Measurements from ENCODE around the gene STUB1.
A peak's percentile ranks its signal among the peaks of the same experiment; 100 is the strongest.

Gene STUB1

DNA sequence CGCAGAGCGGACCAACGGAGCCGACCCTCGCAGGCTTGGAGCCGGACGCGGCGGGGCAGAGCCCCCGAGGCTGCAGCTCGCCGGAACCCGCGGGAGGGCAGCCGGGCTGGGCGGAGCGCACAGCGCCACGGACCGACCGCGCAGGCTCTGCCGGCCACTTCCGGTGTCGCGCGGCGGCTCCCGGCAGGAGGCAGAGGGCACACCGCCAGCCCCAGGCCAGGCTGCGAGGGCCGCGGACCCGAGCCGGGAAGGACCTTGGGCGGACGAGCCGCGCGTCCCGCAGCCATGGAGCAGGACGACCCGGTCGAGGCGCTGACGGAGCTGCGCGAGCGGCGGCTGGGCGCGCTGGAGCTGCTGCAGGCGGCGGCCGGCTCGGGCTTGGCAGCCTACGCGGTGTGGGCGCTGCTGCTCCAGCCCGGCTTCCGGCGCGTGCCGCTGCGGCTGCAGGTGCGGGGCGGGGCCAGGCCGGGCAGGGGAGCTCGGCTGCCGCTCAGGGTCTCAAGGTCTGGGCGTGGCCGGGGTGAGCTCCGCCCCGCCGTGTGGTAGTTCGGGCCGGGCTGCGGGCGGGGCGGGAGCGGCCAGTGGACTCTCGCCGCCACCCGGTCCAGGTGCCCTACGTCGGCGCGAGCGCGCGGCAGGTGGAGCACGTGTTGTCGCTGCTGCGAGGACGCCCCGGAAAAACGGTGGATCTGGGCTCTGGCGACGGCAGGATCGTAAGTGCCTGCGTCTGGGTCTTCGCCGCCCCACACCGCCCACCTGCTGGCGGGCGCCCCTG, 41.0 kb downstream of the STUB1 start, which contains the start of gene ANTKMT:
TSS of gene ANTKMT (plus strand) at position 157 of the 775 bp plus-strand sequence. CDS start at position 286, 129 bp downstream.
- peak; percentile 89 for DNase-seq (ENCODE audit: low read depth)
- TF ChIP-seq, protein P1, sequence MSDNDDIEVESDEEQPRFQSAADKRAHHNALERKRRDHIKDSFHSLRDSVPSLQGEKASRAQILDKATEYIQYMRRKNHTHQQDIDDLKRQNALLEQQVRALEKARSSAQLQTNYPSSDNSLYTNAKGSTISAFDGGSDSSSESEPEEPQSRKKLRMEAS (IDR thresholded peaks at IDR 0.05; ENCODE audit: low read depth, low read length): peak; percentile 86
- TF ChIP-seq POLR2A (IDR thresholded peaks at IDR 0.05; ENCODE audit: extremely low read depth, insufficient read length): peak; percentile 74
- TF ChIP-seq, protein P2, sequence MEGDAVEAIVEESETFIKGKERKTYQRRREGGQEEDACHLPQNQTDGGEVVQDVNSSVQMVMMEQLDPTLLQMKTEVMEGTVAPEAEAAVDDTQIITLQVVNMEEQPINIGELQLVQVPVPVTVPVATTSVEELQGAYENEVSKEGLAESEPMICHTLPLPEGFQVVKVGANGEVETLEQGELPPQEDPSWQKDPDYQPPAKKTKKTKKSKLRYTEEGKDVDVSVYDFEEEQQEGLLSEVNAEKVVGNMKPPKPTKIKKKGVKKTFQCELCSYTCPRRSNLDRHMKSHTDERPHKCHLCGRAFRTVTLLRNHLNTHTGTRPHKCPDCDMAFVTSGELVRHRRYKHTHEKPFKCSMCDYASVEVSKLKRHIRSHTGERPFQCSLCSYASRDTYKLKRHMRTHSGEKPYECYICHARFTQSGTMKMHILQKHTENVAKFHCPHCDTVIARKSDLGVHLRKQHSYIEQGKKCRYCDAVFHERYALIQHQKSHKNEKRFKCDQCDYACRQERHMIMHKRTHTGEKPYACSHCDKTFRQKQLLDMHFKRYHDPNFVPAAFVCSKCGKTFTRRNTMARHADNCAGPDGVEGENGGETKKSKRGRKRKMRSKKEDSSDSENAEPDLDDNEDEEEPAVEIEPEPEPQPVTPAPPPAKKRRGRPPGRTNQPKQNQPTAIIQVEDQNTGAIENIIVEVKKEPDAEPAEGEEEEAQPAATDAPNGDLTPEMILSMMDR (IDR thresholded peaks at IDR 0.05; ENCODE audit: low read depth, low read length): no peak
- no peak; the same call in 1 of the 2 replicates for TF ChIP-seq MYC (IDR thresholded peaks at IDR 0.05; ENCODE audit: low read depth, low read length)
- H3K4me3 ChIP-seq (ENCODE audit: low read depth, low read length): peak within 1 kb of the TSS; percentile 60

DNA sequence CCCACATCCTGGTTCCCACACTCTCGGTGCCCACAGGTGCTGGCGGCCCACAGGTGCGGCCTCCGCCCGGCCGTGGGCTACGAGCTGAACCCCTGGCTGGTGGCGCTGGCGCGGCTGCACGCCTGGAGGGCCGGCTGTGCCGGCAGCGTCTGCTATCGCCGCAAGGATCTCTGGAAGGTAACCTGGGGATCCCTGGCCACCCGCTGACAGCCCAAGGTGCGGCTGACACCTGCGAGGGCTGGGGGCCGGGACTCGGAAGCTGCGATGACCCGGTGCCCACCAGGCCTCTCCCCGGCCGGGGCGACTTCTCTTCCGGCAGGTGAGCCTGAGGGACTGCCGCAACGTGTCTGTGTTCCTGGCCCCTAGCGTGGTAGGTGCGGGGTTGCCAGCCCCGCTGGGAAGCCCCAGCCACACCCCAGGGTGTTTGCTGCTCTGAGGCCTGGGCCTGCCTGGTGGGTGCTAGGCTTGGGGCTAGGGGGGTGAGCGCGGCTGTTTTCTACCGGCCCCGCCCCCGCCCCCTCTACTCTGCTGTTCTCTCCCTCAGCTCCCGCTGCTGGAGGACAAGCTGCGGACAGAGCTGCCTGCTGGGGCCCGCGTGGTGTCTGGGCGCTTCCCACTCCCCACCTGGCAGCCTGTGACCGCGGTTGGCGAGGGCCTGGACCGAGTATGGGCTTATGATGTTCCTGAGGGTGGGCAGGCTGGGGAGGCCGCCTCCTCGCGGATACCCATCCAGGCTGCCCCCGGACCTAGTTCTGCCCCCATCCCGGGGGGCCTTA, 41.7 kb downstream of the STUB1 start:
- no peak for DNase-seq (ENCODE audit: low read depth)
- TF ChIP-seq POLR2A (IDR thresholded peaks at IDR 0.05; ENCODE audit: extremely low read depth, insufficient read length) (no peak), MYC (IDR thresholded peaks at IDR 0.05; ENCODE audit: low read depth, low read length) (no peak)
- TF ChIP-seq, protein P2 (IDR thresholded peaks at IDR 0.05; ENCODE audit: low read depth, low read length): no peak
- TF ChIP-seq, protein P1 (IDR thresholded peaks at IDR 0.05; ENCODE audit: low read depth, low read length): no peak
- peak overlapping the region; percentile 30 for H3K4me3 ChIP-seq (ENCODE audit: low read depth, low read length)

DNA sequence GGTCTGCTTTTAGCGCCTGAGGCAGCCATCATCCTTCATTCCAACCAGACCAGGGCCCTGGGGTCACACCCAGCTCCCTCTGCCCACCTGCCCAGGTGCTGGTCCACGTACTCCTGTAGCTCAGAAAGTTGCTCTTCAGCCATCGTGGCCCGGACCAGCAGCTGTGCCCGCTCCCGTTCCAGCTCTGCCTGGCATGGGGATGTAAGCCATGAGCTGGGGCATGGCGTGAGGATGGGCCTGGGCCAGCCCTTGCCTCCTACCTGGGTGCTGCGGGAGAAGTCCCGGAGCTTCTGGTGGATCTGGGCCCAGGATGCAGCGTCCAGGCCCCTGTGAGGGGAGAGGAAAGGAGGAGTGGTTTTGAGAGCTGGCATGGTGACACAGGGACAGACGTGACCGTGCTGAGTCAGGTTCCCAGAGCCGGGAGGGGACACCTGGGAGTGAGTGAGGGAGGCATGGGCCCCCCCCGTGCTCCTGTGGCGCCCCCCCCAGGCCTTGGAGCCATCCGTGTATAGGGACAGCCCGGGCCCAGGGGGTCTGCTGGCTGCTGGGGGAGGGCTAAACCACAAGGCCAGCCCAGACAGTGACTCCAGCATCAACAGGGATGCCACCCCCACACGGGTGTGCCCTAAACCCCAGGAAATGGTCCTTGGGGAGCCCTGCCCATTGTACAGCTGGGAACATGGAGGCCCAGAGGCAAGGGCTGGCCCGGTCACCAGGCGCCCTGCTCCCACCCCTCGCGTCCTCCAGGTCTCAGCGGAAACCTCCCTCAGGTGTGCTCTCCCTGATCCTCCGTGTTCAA, 42.8 kb downstream of the STUB1 start:
- no peak overlapping the region for H3K4me3 ChIP-seq (ENCODE audit: low read depth, low read length)
- DNase-seq (ENCODE audit: low read depth): no peak
- TF ChIP-seq POLR2A (IDR thresholded peaks at IDR 0.05; ENCODE audit: extremely low read depth, insufficient read length) (no peak), MYC (IDR thresholded peaks at IDR 0.05; ENCODE audit: low read depth, low read length) (no peak)
- TF ChIP-seq, protein P2 (IDR thresholded peaks at IDR 0.05; ENCODE audit: low read depth, low read length): no peak
- TF ChIP-seq, protein P1 (IDR thresholded peaks at IDR 0.05; ENCODE audit: low read depth, low read length): no peak

DNA sequence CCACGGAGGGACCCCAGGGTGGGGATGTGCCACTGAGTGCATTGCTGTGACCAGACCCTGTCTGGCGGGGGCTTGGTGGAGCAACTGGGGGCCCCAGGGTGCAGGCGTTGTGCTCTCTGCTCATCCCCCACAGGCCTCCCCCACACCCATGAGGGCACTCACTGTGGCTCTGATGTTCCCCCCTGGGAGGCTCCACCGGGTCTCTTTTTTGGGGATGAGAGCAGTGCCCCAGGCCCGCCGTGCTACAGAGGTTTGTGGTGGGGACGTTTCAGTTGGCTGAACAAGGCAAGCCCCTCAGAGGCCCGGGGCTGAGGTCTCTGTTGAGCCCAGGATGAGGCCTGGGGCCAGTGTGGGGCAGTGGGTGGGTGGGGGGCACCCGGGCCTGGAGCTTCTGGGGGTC, 43.5 kb downstream of the STUB1 start:
- no peak for DNase-seq (ENCODE audit: low read depth)
- no peak overlapping the region for H3K4me3 ChIP-seq (ENCODE audit: low read depth, low read length)
- TF ChIP-seq, protein P1 (IDR thresholded peaks at IDR 0.05; ENCODE audit: low read depth, low read length): no peak
- TF ChIP-seq MYC (IDR thresholded peaks at IDR 0.05; ENCODE audit: low read depth, low read length) (no peak), POLR2A (IDR thresholded peaks at IDR 0.05; ENCODE audit: extremely low read depth, insufficient read length) (no peak)
- TF ChIP-seq, protein P2 (IDR thresholded peaks at IDR 0.05; ENCODE audit: low read depth, low read length): no peak

Measured in NB4 (cell line).